Measurements from ENCODE around the gene ADA. TPM values are rescaled to one million over a fixed set of nuclear protein-coding genes. Genes with fewer than 3 reads are reported as not detected.

Gene ADA
- total RNA-seq, 1 experiment from 2014 or later, result 4.4 TPM

- DNase-seq (ENCODE audit: low read depth), result no peak
Measured at GRCh38 chr20:44624152-44624551, 27.3 kb downstream of the ADA start.

- DNase-seq (ENCODE audit: low read depth), result no peak
Measured at GRCh38 chr20:44622501-44623270, 28.8 kb downstream of the ADA start.

DNA sequence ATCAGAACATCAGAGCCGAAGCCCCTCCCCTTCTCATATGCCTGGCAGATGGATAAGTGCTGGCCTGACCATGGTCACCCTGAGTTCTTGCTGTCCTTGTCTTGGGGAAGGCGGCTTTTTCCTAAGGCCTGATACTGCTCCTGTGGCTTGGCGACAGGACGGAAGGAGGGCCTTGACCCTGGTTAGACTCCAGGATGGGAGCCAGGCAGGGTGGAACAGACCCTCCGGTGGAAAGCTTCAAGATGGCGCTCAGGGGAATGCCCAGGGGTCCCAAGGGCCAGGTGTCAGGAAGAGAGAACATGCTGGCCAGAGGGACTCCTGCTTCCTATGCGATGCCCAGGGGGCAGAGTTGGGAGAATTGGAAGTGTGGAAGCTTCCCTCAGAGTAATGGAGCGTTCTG is 29.6 kb downstream of the ADA start:
- DNase-seq (ENCODE audit: low read depth), result no peak

- DNase-seq (ENCODE audit: low read depth), result no peak
Measured at GRCh38 chr20:44621325-44621724, 30.2 kb downstream of the ADA start.

GRCh38 chr20:44620030-44620429 is 31.5 kb downstream of the ADA start:
- no peak for DNase-seq (ENCODE audit: low read depth)

DNA sequence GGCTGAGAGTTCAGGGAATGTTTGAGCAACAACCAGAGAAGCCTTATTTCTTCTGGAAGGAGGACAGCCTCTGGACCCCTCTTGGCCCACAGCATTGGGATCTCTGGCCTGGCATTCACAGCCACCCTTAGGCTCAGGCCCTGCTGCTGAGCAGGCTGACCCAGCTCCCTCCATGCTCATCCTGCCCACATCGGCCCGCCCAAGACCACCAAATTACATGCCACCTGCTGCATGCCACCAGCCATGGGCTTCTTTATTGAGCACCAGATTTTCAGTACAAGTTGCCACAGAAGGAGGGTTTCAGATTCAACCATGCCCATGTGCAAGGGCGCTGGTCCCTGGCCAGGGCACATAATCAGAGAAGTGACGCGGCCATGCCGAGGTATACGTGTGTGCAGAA is 32.2 kb downstream of the ADA start:
- DNase-seq (ENCODE audit: low read depth), result no peak

DNA sequence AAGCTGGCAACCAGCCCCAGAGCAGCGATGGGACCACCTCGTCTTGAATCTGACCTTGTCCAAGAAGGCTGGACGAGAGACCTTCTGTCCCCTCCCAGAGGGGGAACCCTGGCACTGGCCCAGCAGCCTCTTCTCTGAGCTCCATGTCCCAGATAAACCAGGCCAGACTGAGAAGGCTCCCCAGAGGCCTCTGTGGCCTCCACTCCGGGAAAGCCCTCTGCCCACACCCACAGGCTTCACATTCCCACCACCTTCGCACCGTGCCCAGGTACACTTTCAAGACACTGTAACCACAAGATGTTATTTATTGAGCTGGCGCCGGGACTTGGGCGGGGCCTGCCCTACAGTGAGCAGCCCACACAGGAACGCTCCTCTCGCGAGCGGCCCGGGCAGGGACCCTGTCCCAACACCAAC is 33.2 kb downstream of the ADA start:
- DNase-seq (ENCODE audit: low read depth), result no peak

DNA sequence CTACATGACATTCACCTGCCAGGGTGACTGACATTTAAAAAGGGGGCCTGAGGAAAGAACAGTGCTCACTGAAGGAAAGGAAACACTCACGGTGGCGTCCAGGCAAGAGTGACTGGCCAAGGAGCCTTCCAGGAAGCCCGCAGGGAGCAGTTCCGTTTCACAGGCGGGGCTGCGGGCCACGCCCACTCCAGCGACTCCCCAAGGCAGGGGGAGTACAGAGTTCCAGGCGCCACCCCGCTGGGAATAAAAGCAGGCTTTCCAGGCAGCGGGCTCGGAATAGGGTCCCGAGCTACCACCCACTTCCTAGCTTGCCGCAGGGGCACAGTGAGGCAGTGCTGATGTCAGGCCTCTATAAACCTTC is 34.9 kb downstream of the ADA start:
- no peak for DNase-seq (ENCODE audit: low read depth)

- DNase-seq (ENCODE audit: low read depth), result no peak
Measured at GRCh38 chr20:44615876-44616603, 35.5 kb downstream of the ADA start.

DNA sequence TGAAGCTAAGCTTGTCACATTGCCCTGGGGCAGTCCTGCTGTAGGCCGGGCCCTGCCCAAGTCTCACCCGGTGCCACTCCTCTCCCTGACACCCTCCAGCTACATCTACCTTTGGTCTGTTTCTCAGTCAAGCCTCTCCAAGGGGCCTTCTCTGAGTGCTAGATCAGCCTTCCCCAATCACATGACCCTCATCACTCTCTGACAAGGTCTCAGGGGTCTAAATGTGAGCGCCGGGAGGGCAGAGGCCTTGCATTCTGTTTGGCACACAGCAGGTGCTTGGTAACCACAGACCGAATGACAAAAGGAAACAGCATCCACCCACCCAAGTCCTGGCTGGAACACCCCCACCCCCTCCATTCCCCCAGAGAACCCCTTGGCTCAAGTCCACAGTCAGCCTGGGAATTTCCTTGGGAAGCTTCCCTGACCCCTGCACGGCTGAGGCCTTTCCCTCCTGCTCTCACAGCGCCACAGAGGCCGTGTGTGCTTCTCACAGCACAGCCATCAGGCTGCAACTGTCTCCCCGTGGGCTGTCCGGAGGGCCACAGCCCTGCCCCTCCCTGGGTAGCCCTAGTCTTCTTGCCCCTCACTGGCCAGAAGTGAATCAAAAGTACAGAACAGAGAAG is 36.2 kb downstream of the ADA start:
- no peak for DNase-seq (ENCODE audit: low read depth)

- DNase-seq (ENCODE audit: low read depth), result no peak
Measured at GRCh38 chr20:44614525-44614924, 37.0 kb downstream of the ADA start.

DNA sequence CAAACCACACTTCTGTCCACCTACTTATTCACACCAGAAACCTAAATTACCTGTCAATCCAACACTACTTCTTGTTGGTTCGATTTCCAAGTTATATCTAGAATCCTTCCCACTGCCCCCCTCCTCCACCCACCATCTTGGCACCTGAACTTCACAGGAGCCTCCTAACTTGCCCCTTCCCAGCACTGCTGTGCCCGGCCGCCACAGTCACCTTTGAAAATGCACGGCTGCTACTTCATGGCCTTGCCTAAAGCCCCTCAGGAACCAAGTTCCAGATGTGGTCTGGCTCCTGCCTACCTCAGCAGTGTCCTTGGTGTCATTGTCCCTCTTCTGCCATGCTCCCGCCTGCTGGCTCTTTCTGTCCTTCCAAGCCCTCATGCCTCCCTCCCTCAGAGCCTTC is 37.9 kb downstream of the ADA start:
- DNase-seq (ENCODE audit: low read depth), result no peak

DNA sequence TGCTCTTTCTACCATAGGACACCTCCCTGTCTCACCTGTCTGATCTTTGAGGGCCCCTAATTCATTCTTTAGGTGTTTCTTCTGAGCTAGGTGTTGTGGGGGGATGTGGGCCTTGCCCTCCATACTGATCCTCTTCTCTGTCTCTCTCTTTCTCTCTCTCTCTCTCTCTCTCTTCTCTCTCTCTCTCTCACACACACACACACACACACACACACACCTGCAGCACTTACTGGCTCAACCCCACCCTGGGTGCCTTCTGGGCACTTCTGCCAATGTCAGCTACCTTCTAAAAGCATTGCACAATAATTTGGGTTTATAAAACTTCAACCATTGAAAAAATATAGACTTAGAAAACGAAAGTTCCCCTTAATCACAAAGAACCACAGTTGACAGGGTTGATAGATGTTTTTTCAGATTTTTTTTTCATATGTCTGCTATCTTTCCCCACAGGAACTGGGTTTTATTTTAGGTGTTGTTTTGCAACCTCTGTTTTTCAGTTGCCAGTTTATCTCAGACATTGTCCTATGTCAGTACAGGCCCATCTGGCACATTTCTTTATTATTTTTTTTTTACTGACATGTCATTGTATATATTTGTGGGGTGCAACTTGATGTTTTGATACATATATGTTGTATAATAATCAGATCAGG is 41.1 kb downstream of the ADA start:
- DNase-seq (ENCODE audit: low read depth), result no peak

GRCh38 chr20:44609516-44610312 is 41.8 kb downstream of the ADA start:
- DNase-seq (ENCODE audit: low read depth), result peak; percentile 86

DNA sequence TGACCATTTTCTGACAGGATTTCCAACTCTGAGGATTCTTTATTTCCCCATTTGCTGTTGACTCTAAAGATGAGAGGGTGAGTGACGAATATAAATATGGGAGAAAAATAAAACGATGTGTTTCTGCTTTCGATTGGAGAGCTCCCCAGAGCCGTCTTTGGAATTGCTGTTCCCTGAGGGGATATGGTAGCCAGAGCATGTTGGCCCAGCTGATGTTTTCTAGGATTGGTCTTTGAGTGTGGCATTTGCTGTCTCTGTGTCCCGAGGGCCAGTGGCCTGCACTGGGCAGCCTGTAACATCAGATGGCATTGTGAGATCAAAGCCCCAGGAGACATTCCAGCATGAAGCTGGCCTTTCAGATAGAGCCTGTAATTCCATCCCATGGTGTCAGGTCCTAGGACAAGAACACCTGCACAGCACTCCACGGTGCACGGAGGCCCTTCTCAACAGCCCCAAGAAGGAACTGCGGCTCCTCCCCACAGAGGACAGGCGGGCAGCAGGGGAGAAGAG is 42.4 kb downstream of the ADA start:
- peak; percentile 60 for DNase-seq (ENCODE audit: low read depth)

- no peak for DNase-seq (ENCODE audit: low read depth)
Measured at GRCh38 chr20:44606725-44607441, 44.6 kb downstream of the ADA start.

- no peak for DNase-seq (ENCODE audit: low read depth)
Measured at GRCh38 chr20:44603327-44603726, 48.2 kb downstream of the ADA start.

GRCh38 chr20:44601801-44602204 is 49.7 kb downstream of the ADA start:
- DNase-seq (ENCODE audit: low read depth), result peak; percentile 65

DNA sequence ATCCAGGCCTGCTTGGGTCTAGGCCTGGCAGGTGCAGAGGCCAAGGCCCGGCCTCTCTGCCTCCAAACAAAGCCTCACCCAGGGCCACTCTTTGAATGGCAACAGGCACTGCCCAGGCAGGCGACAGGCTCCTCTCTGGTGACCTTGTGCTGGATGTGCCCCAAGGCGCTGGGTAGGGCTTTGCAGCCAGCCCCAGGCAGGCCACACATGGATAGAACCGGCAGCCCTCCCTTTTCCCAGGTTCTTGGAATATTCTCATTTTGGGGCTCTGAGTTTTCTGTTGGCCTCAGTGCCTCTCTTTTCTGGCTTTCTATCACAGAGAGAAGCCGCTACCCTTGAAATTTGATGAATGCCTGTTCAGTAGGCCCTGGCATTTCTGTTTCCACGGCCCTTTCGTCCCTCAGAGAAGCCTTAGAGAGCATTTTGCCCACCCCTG is 50.2 kb downstream of the ADA start:
- no peak for DNase-seq (ENCODE audit: low read depth)

DNA sequence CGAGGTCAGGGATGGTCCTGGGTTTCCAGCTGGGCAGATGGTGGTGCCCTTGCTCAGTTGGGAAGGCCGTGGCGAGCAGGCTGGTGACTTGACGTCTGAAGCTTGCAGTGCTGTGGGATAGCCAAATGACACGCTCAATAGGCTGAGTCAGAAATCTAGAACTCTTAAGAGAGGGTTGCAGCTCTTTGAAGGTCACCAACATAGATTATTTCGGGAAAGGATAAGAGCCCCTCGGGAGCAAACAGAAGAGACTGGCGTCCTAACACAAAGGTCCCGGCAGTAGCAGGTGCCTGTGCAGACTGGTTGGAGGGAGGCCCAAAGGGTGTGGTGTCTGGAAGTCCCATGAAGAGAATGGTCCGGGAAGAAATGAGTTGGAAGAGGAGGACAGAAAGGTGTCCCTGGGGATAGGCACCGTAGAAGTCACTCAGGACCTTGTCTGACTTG is 50.7 kb downstream of the ADA start:
- peak; percentile 30 for DNase-seq (ENCODE audit: low read depth)

DNA sequence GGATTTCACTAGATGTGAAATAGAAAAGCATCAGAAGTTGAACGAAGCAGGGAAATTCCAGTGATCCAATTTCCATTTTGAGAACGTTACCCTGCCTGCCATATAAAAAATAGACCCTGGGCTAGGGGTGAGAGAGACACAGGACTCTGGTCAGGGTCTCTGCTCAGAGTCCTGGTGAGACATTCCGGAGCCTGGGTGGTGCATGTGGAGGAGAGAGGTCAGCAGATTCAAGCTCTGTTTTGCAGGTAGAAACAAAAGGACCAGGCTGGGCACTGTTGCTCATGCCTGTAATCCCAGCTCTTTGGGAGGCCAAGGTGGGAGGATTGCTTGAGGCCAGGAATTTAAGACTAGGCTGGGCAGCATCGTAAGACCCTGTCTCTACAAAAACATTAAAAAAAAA is 51.2 kb downstream of the ADA start:
- no peak for DNase-seq (ENCODE audit: low read depth)
